Neutrophil (primary cell): Measurements from ENCODE around the gene FAM47E.

Source experiments
- H3K27ac ChIP-seq: fragments of 200-600 bp; sonication (generic); 2 replicates; pipeline ENCODE4 v1.5.1; 2016; ENCODE audit warnings: mild to moderate bottlenecking, moderate library complexity
- H3K27me3 ChIP-seq: fragments of 200-600 bp; sonication (generic); 2 replicates; pipeline ENCODE4 v1.6.0; 2016; ENCODE audit warnings: mild to moderate bottlenecking
- H3K36me3 ChIP-seq: fragments of 200-600 bp; sonication (generic); 2 replicates; pipeline ENCODE4 v1.5.1; 2017
- H3K4me1 ChIP-seq, 2 experiments: fragments of 200-600 bp in 1 of 2; sonication (generic) in 1 of 2; 1 replicate in 1 of 2; 2 replicates in 1 of 2; pipeline versions ENCODE4 v1.5.1 to v1.6.1; 2013 to 2016; ENCODE audit warnings: low read depth in 1 of 2, low read length in 1 of 2, mild to moderate bottlenecking in 1 of 2, moderate library complexity in 1 of 2; ENCODE audit not compliant: control insufficient read depth in 1 of 2, insufficient read depth in 1 of 2
- H3K4me3 ChIP-seq, 2 experiments: fragments of 200-600 bp in 1 of 2; sonication (generic) in 1 of 2; 1 replicate in 1 of 2; 2 replicates in 1 of 2; pipeline ENCODE4 v1.5.1; 2013 to 2016; ENCODE audit warnings: low read depth in 1 of 2, low read length in 1 of 2, mild to moderate bottlenecking in 1 of 2, moderate library complexity in 1 of 2
- H3K9me3 ChIP-seq: fragments of 200-600 bp; sonication (generic); 2 replicates; pipeline ENCODE4 v1.5.1; 2016
- CTCF ChIP-seq: fragments of 200-600 bp; sonication (generic); IDR thresholded peaks from 2 replicates; pipeline ENCODE4 v1.5.1; 2016; ENCODE audit warnings: antibody characterized with exemption

Gene FAM47E

GRCh38 chr4:76233083-76233482 is 18.4 kb upstream of the FAM47E start:
- no peak overlapping the region for H3K27ac ChIP-seq
- H3K4me1 ChIP-seq = no peaks in the 10 kb centered on the region
- TF ChIP-seq CTCF = no peak
- no peaks in the 10 kb centered on the region for H3K27me3 ChIP-seq
- no peaks in the 10 kb centered on the region for H3K9me3 ChIP-seq
- H3K36me3 ChIP-seq = no peaks in the 10 kb centered on the region
- no peak overlapping the region for H3K4me3 ChIP-seq

GRCh38 chr4:76233529-76233928 is 18.0 kb upstream of the FAM47E start:
- no peaks in the 10 kb centered on the region for H3K27me3 ChIP-seq
- no peaks in the 10 kb centered on the region for H3K36me3 ChIP-seq
- no peak overlapping the region for H3K4me3 ChIP-seq
- no peak for TF ChIP-seq CTCF
- H3K27ac ChIP-seq = no peak overlapping the region
- H3K9me3 ChIP-seq = no peaks in the 10 kb centered on the region
- no peaks in the 10 kb centered on the region for H3K4me1 ChIP-seq

GRCh38 chr4:76233967-76234678 is 17.4 kb upstream of the FAM47E start:
- no peaks in the 10 kb centered on the region for H3K9me3 ChIP-seq
- H3K4me1 ChIP-seq = no peaks in the 10 kb centered on the region
- peak overlapping the region; percentile 23 for H3K27ac ChIP-seq
- no peaks in the 10 kb centered on the region for H3K27me3 ChIP-seq
- H3K36me3 ChIP-seq = no peaks in the 10 kb centered on the region
- peak overlapping the region in 1 of 2 experiments; percentile 9 for H3K4me3 ChIP-seq
- TF ChIP-seq CTCF = no peak

- H3K4me1 ChIP-seq = no peaks in the 10 kb centered on the region
- no peak for TF ChIP-seq CTCF
- peak overlapping the region; percentile 23 for H3K27ac ChIP-seq
- no peaks in the 10 kb centered on the region for H3K36me3 ChIP-seq
- H3K27me3 ChIP-seq = no peaks in the 10 kb centered on the region
- peak overlapping the region in 1 of 2 experiments; percentile 9 for H3K4me3 ChIP-seq
- no peaks in the 10 kb centered on the region for H3K9me3 ChIP-seq
Observed at GRCh38 chr4:76234679-76235044, 16.9 kb upstream of the FAM47E start.

- no peak overlapping the region for H3K4me3 ChIP-seq
- no peak overlapping the region for H3K27ac ChIP-seq
- H3K36me3 ChIP-seq = no peaks in the 10 kb centered on the region
- H3K4me1 ChIP-seq = no peaks in the 10 kb centered on the region
- no peaks in the 10 kb centered on the region for H3K27me3 ChIP-seq
- H3K9me3 ChIP-seq = no peaks in the 10 kb centered on the region
- TF ChIP-seq CTCF = no peak
Observed at GRCh38 chr4:76235407-76235806, 16.1 kb upstream of the FAM47E start.
